Small intestine (tissue), 7 donors: Measurements from ENCODE around the gene MFAP4. TPM values are rescaled to one million over a fixed set of nuclear protein-coding genes. Genes with fewer than 3 reads are reported as not detected.

Source experiments
- DNase-seq, 2 donors: peaks; one replicate each; pipeline versions ENCODE4 v3.0.0 to v3.0.0-alpha.2; 2013
- FAIRE-seq: peaks from 2 replicates; lab custom pipeline; 2012; peaks lifted over from hg19 to GRCh38; lab: Jason Lieb, UNC
- H3K27ac ChIP-seq, 3 donors: one replicate each; pipeline ENCODE4 v1.5.1; 2013; ENCODE audit warnings: low read length in 2 of 3, mild to moderate bottlenecking in 2 of 3, control low read depth in 1 of 3, inconsistent platforms in 1 of 3, low read depth in 1 of 3, moderate library complexity in 1 of 3
- H3K27me3 ChIP-seq, 3 donors: one replicate each; pipeline ENCODE4 v1.6.1; 2013; ENCODE audit warnings: low read length in 3 of 3, inconsistent platforms in 1 of 3; ENCODE audit not compliant: control insufficient read depth in 3 of 3, insufficient read depth in 3 of 3
- H3K36me3 ChIP-seq, 3 donors: one replicate each; pipeline ENCODE4 v1.6.1; 2013; ENCODE audit warnings: low read length in 3 of 3, inconsistent platforms in 1 of 3, low read depth in 1 of 3, mild to moderate bottlenecking in 1 of 3, moderate library complexity in 1 of 3; ENCODE audit not compliant: control insufficient read depth in 3 of 3, insufficient read depth in 2 of 3
- H3K4me1 ChIP-seq, 3 donors: one replicate each; pipeline ENCODE4 v1.6.1; 2013; ENCODE audit warnings: low read length in 2 of 3, inconsistent platforms in 1 of 3, low read depth in 1 of 3, mild to moderate bottlenecking in 1 of 3, moderate library complexity in 1 of 3; ENCODE audit not compliant: control insufficient read depth in 3 of 3, insufficient read depth in 2 of 3
- H3K4me3 ChIP-seq, 3 donors: one replicate each; pipeline ENCODE4 v1.5.1; 2013; ENCODE audit warnings: low read length in 3 of 3, control low read depth in 1 of 3, inconsistent platforms in 1 of 3, low read depth in 1 of 3, mild to moderate bottlenecking in 1 of 3, moderate library complexity in 1 of 3
- H3K9me3 ChIP-seq, 2 donors: one replicate each; pipeline ENCODE4 v1.6.1; 2013; ENCODE audit warnings: low read depth in 1 of 2, low read length in 1 of 2; ENCODE audit not compliant: control insufficient read depth in 2 of 2, insufficient read depth in 1 of 2
- WGBS, 3 donors: extraction: QIAGEN DNeasy Blood & Tissue Kit; methylation state at CpG; one replicate each; pipeline ENCODE4 v1.1.7; 2013; 5-methylcytosine and 5-hydroxymethylcytosine counted together
- polyA plus RNA-seq, 4 donors: library from polyadenylated mRNA; stranded (reverse) in 3 of 4; unstranded in 1 of 4; fragments of 200-250 nt in 3 of 4; fragments of 120-200 nt in 1 of 4; gene quantifications; one replicate each; pipeline versions ENCODE4 v1.2.1 to v1.2.3, GENCODE V29; 2013
- donor health status: healthy with polysubstance abuse.
- donor health status: control.
- donor health status: control.
- donor health status: Bipolar disorder and iron deficiency.
- donor health status: healthy.

The MFAP4 gene
- polyA plus RNA-seq, 4 donors, result 2.2 to 108 (median 35.4) TPM

- Histone ChIP-seq H3K9me3 (no peaks in the 10 kb centered on the region), H3K4me1 (peaks cover 8 to 54% (median 12%) of the 10 kb centered on the region in 3 donors), H3K36me3 (peaks cover 1 to 58% (median 10%) of the 10 kb centered on the region in 3 donors), H3K4me3 (peak overlapping the region in 1 of 3 donors; percentile 54), H3K27me3 (no peaks in the 10 kb centered on the region), H3K27ac (peak overlapping the region; percentile 54 to 90 (median 88))
- FAIRE-seq (no peak), DNase-seq (peak in 1 of 2 donors; percentile 59)
- WGBS, 3 donors, result 49 to 73% (median 72%) methylated on average over 18 to 20 of the region's 20 CpGs
Observed at GRCh38 chr17:19386051-19386929, 700 bp downstream of the MFAP4 start.

GRCh38 chr17:19385521-19385983 is 1.4 kb downstream of the MFAP4 start:
- peak overlapping the region in 2 of 3 donors; percentile 82 to 88 for H3K27ac ChIP-seq
- peaks cover 4 to 65% (median 12%) of the 10 kb centered on the region in 3 donors for H3K36me3 ChIP-seq
- no peaks in the 10 kb centered on the region for H3K27me3 ChIP-seq
- H3K9me3 ChIP-seq, result no peaks in the 10 kb centered on the region
- peaks cover 8 to 54% (median 12%) of the 10 kb centered on the region in 3 donors for H3K4me1 ChIP-seq
- H3K4me3 ChIP-seq, result peak overlapping the region in 1 of 3 donors; percentile 54
- no peak for FAIRE-seq
- no peak for DNase-seq
- WGBS, 3 donors, result 59 to 69% (median 62%) methylated on average over 9 of the region's 9 CpGs

- Histone ChIP-seq H3K36me3 (peaks cover 4 to 69% (median 12%) of the 10 kb centered on the region in 3 donors), H3K9me3 (no peaks in the 10 kb centered on the region), H3K4me1 (peaks cover 8 to 54% (median 12%) of the 10 kb centered on the region in 3 donors), H3K27ac (peak overlapping the region; percentile 12 to 88 (median 82)), H3K4me3 (peak overlapping the region in 1 of 3 donors; percentile 54), H3K27me3 (no peaks in the 10 kb centered on the region)
- WGBS, 3 donors, result 46 to 57% (median 50%) methylated on average over 16 of the region's 16 CpGs
- DNase-seq (peak in 1 of 2 donors; percentile 63), FAIRE-seq (no peak)
Observed at GRCh38 chr17:19384723-19385391, 2.1 kb downstream of the MFAP4 start.

DNA sequence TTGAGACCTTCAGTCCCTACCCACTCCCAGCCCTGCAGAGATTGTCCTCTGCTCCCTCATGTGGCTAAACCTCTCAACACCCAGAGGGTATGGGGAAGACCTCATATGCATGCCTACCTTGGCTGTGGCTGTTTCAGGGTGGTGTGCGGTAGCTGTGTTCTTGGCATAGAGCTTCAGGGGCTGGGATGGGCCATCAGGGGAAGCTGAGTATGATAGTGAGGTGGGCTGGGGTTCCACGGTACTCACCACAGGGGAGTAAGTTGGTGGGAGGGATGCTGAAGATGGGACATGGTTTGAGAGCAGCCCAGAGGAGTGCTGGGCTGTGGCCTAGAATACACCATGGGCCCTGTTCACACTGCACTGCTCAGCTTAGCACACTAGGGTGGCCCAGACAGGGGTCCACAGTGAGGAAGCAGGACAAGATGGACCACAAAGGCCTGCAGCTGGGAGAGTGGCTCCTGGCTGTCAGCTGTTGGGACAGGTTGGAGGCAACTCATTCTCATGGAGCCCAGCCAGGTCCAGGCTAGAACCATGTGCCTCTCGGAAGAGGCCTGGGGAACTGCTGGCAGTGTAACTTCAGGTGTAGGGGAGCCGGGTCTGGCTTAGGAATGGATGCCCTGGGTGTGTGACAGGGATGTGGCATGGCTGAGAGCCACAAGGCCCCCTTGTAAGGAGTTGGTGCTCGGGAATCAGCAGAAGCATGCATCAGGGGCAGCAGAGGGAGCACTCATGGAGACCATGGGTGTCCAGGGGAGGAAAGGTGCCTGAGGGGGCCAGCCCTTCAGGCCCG is 3.1 kb downstream of the MFAP4 start:
- Histone ChIP-seq H3K27me3 (no peaks in the 10 kb centered on the region), H3K36me3 (peaks cover 4 to 72% (median 12%) of the 10 kb centered on the region in 3 donors), H3K4me3 (no peak overlapping the region), H3K4me1 (peaks cover 8 to 47% (median 15%) of the 10 kb centered on the region in 3 donors), H3K9me3 (no peaks in the 10 kb centered on the region), H3K27ac (peak overlapping the region in 2 of 3 donors; percentile 59 to 82)
- DNase-seq (no peak), FAIRE-seq (no peak)
- 74 to 90% (median 86%) methylated on average over 6 of the region's 6 CpGs for WGBS, 3 donors

DNA sequence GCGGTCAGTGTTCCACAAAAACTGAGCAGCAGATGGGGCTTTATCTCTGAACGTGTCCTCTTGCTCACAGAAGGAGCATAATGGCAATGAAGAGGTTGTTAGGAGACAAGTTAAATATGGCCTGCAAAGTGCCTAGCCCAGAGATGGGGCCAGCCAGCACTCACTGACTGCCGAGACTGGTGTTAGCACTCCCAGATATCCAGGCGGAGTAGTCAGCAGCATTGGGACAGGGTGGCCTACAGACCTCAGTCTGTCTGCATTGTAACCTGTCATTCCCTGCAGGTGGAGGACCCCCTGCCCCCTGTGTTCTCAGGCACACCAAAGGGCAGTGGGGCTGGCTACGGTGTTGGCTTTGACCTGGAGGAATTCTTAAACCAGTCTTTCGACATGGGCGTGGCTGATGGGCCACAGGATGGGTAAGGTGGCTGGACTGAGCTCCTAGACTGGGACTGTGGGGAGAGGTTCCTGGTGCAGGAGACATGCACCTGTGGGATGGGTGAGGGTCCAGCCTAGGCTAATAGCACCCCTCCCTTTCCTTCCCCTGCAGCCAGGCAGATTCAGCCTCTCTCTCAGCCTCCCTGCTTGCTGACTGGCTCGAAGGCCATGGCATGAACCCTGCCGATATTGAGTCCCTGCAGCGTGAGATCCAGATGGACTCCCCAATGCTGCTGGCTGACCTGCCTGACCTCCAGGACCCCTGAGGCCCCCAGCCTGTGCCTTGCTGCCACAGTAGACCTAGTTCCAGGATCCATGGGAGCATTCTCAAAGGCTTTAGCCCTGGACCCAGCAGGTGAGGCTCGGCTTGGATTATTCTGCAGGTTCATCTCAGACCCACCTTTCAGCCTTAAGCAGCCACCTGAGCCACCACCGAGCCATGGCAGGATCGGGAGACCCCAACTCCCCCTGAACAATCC is 4.2 kb downstream of the MFAP4 start:
- Histone ChIP-seq H3K4me1 (peaks cover 6 to 36% (median 7%) of the 10 kb centered on the region in 3 donors), H3K27me3 (no peaks in the 10 kb centered on the region), H3K4me3 (no peak overlapping the region), H3K9me3 (no peaks in the 10 kb centered on the region), H3K27ac (no peak overlapping the region), H3K36me3 (peaks cover 4 to 68% (median 12%) of the 10 kb centered on the region in 3 donors)
- 80 to 90% (median 88%) methylated on average over 13 of the region's 13 CpGs for WGBS, 3 donors
- no peak for FAIRE-seq
- DNase-seq, result no peak

- H3K4me3 ChIP-seq, result no peak overlapping the region
- DNase-seq (no peak), FAIRE-seq (no peak)
- H3K36me3 ChIP-seq, result peaks cover 4 to 68% (median 12%) of the 10 kb centered on the region in 3 donors
- H3K4me1 ChIP-seq, result peaks cover 0 to 31% (median 5%) of the 10 kb centered on the region in 3 donors
- WGBS, 3 donors, result 92 to 96% (median 95%) methylated on average over 25 to 31 of the region's 31 CpGs
- no peaks in the 10 kb centered on the region for H3K27me3 ChIP-seq
- no peaks in the 10 kb centered on the region for H3K9me3 ChIP-seq
- no peak overlapping the region for H3K27ac ChIP-seq
Observed at GRCh38 chr17:19381741-19382444, 5.1 kb downstream of the MFAP4 start.

- no peaks in the 10 kb centered on the region for H3K27me3 ChIP-seq
- WGBS, 3 donors, result 91 to 94% (median 92%) methylated on average over 7 of the region's 7 CpGs
- no peak overlapping the region for H3K27ac ChIP-seq
- H3K9me3 ChIP-seq, result no peaks in the 10 kb centered on the region
- DNase-seq, result no peak
- H3K36me3 ChIP-seq, result peaks cover 4 to 65% (median 12%) of the 10 kb centered on the region in 3 donors
- FAIRE-seq, result no peak
- peaks cover 0 to 30% (median 7%) of the 10 kb centered on the region in 3 donors for H3K4me1 ChIP-seq
- H3K4me3 ChIP-seq, result no peak overlapping the region
Observed at GRCh38 chr17:19381361-19381740, 5.6 kb downstream of the MFAP4 start.
